Karpas-422 (cell line): ENCODE results near the gene DAP. TPM values are rescaled to one million over a fixed set of nuclear protein-coding genes. Genes with fewer than 3 reads are reported as not detected.

Experiments used
- DNase-seq: peaks from one replicate; pipeline ENCODE4 v3.0.0-alpha.2; 2015
- H2AFZ ChIP-seq: fragments of 200-600 bp; sonication (generic); 2 replicates; pipeline ENCODE4 v1.6.1; 2014; ENCODE audit warnings: antibody characterized with exemption, low read length, mixed read lengths
- H3K27ac ChIP-seq: fragments of 200-600 bp; sonication (generic); 2 replicates; pipeline ENCODE4 v1.5.1; 2014; ENCODE audit warnings: mild to moderate bottlenecking, low read length, moderate library complexity
- H3K27me3 ChIP-seq: fragments of 200-600 bp; sonication (generic); 2 replicates; pipeline ENCODE4 v1.6.1; 2014; ENCODE audit warnings: low read length, mixed read lengths
- H3K36me3 ChIP-seq: fragments of 200-600 bp; sonication (generic); 2 replicates; pipeline ENCODE4 v1.6.1; 2014; ENCODE audit warnings: low read length, mixed read lengths; ENCODE audit not compliant: insufficient read depth
- H3K4me1 ChIP-seq: fragments of 200-600 bp; sonication (generic); 2 replicates; pipeline ENCODE4 v1.6.1; 2014; ENCODE audit warnings: mild to moderate bottlenecking, low read length, mixed read lengths
- H3K4me2 ChIP-seq: fragments of 200-600 bp; sonication (generic); 2 replicates; pipeline ENCODE4 v1.6.1; 2014; ENCODE audit warnings: low read length, low read depth, mild to moderate bottlenecking; ENCODE audit not compliant: poor library complexity, severe bottlenecking
- H3K4me3 ChIP-seq: fragments of 200-600 bp; sonication (generic); 2 replicates; pipeline ENCODE4 v1.5.1; 2014; ENCODE audit warnings: mild to moderate bottlenecking, antibody characterized with exemption, low read length, mixed read lengths
- H3K79me2 ChIP-seq: fragments of 200-600 bp; sonication (generic); 2 replicates; pipeline ENCODE4 v1.6.1; 2014; ENCODE audit warnings: mild to moderate bottlenecking, low read length, mixed read lengths
- H3K9ac ChIP-seq: fragments of 200-600 bp; sonication (generic); 2 replicates; pipeline ENCODE4 v1.6.0; 2014; ENCODE audit warnings: low read length
- H3K9me2 ChIP-seq: fragments of 200-600 bp; sonication (generic), shearing (Covaris generic); replicated peaks from 2 replicates; pipeline ENCODE4 v1.6.0; 2014; ENCODE audit warnings: mild to moderate bottlenecking, low read length, moderate library complexity; ENCODE audit not compliant: insufficient read depth
- H3K9me3 ChIP-seq: fragments of 300-700, 200-600 bp; sonication (generic); 2 replicates; pipeline ENCODE4 v1.6.1; 2014; ENCODE audit warnings: low read length, mixed read lengths
- H4K20me1 ChIP-seq: fragments of 200-600 bp; sonication (generic); 2 replicates; pipeline ENCODE4 v1.6.1; 2014; ENCODE audit warnings: mild to moderate bottlenecking, antibody characterized with exemption, low read length, low read depth; ENCODE audit not compliant: insufficient read depth
- total RNA-seq: library from RNA; depleted of rRNA; stranded (reverse); fragments of >200 nt; shearing (Covaris generic); gene quantifications from 2 replicates; pipeline ENCODE4 v1.2.3, GENCODE V29; 2014; ENCODE audit warnings: low replicate concordance

Gene DAP
- total RNA-seq, 1 experiment from 2014 or later, result 42.6 TPM

- Histone ChIP-seq H2AFZ (no peak overlapping the region), H3K4me2 (peak overlapping the region; percentile 82), H3K9me3 (no peaks in the 10 kb centered on the region), H4K20me1 (peaks cover 57% of the 10 kb centered on the region), H3K4me1 (peaks cover 88% of the 10 kb centered on the region), H3K27ac (peak overlapping the region; percentile 93), H3K9me2 (no peaks in the 10 kb centered on the region), H3K36me3 (peaks cover 10% of the 10 kb centered on the region), H3K79me2 (peaks cover 77% of the 10 kb centered on the region), H3K4me3 (peak overlapping the region; percentile 78; the same call in 1 of the 2 replicates), H3K27me3 (no peaks in the 10 kb centered on the region), H3K9ac (peak overlapping the region; percentile 26; the same call in 1 of the 2 replicates)
- DNase-seq, result no peak
Observed at GRCh38 chr5:10757922-10758555, 3.0 kb downstream of the DAP start.

- H3K79me2 ChIP-seq, result peaks cover 87% of the 10 kb centered on the region
- no peaks in the 10 kb centered on the region for H3K9me3 ChIP-seq
- H3K4me2 ChIP-seq, result peak overlapping the region; percentile 82
Observed at GRCh38 chr5:10757043-10757442, 4.0 kb downstream of the DAP start.

GRCh38 chr5:10756549-10756948 lies 4.5 kb downstream of the DAP start:
- peaks cover 10% of the 10 kb centered on the region for H3K36me3 ChIP-seq
- peaks cover 66% of the 10 kb centered on the region for H4K20me1 ChIP-seq
- peak overlapping the region; percentile 24 for H3K9ac ChIP-seq

More at GRCh38 chr5:10757043-10757442, 4.0 kb downstream of the DAP start:
- DNase-seq, result no peak
- no peak overlapping the region for H2AFZ ChIP-seq
- peaks cover 10% of the 10 kb centered on the region for H3K36me3 ChIP-seq
- H3K9ac ChIP-seq, result peak overlapping the region; percentile 24; the same call in 1 of the 2 replicates
- H3K27me3 ChIP-seq, result no peaks in the 10 kb centered on the region
- peak overlapping the region; percentile 93 for H3K27ac ChIP-seq
- H3K9me2 ChIP-seq, result no peaks in the 10 kb centered on the region
- H3K4me3 ChIP-seq, result peak overlapping the region; percentile 11; the same call in 1 of the 2 replicates
- H3K4me1 ChIP-seq, result peaks cover 88% of the 10 kb centered on the region
- peaks cover 65% of the 10 kb centered on the region for H4K20me1 ChIP-seq

GRCh38 chr5:10753178-10753577 lies 7.9 kb downstream of the DAP start:
- Histone ChIP-seq H4K20me1 (peaks cover 72% of the 10 kb centered on the region), H3K36me3 (peaks cover 29% of the 10 kb centered on the region)

More at GRCh38 chr5:10756549-10756948, 4.5 kb downstream of the DAP start:
- Histone ChIP-seq H2AFZ (no peak overlapping the region), H3K4me1 (peaks cover 88% of the 10 kb centered on the region), H3K27ac (peak overlapping the region; percentile 93), H3K4me2 (peak overlapping the region; percentile 82), H3K9me2 (no peaks in the 10 kb centered on the region), H3K27me3 (no peaks in the 10 kb centered on the region), H3K9me3 (no peaks in the 10 kb centered on the region), H3K79me2 (peaks cover 92% of the 10 kb centered on the region), H3K4me3 (peak overlapping the region; percentile 11; the same call in 1 of the 2 replicates)
- peak; percentile 49 for DNase-seq

GRCh38 chr5:10752451-10752850 lies 8.6 kb downstream of the DAP start:
- H3K4me1 ChIP-seq, result peaks cover 72% of the 10 kb centered on the region
- peak overlapping the region; percentile 59 for H3K4me2 ChIP-seq
- peak overlapping the region; percentile 53 for H3K9ac ChIP-seq
- peak overlapping the region; percentile 93 for H3K27ac ChIP-seq
- H3K36me3 ChIP-seq, result peaks cover 31% of the 10 kb centered on the region
- H3K4me3 ChIP-seq, result peak overlapping the region; percentile 37; the same call in 1 of the 2 replicates
- H3K27me3 ChIP-seq, result no peaks in the 10 kb centered on the region
- no peaks in the 10 kb centered on the region for H3K9me2 ChIP-seq
- no peaks in the 10 kb centered on the region for H3K9me3 ChIP-seq
- H3K79me2 ChIP-seq, result peaks cover 98% of the 10 kb centered on the region
- no peak for DNase-seq
- no peak overlapping the region for H2AFZ ChIP-seq
- H4K20me1 ChIP-seq, result peaks cover 67% of the 10 kb centered on the region

More at GRCh38 chr5:10753178-10753577, 7.9 kb downstream of the DAP start:
- H3K79me2 ChIP-seq, result peaks cover 100% of the 10 kb centered on the region
- H3K9ac ChIP-seq, result peak overlapping the region; percentile 53; the same call in 1 of the 2 replicates
- peak overlapping the region; percentile 59 for H3K4me2 ChIP-seq
- H3K27ac ChIP-seq, result peak overlapping the region; percentile 93
- H3K4me3 ChIP-seq, result peak overlapping the region; percentile 37; the same call in 1 of the 2 replicates
- no peaks in the 10 kb centered on the region for H3K9me3 ChIP-seq
- DNase-seq, result no peak
- peaks cover 79% of the 10 kb centered on the region for H3K4me1 ChIP-seq
- H3K9me2 ChIP-seq, result no peaks in the 10 kb centered on the region
- H3K27me3 ChIP-seq, result no peaks in the 10 kb centered on the region
- no peak overlapping the region for H2AFZ ChIP-seq

GRCh38 chr5:10750909-10751308 lies 10.1 kb downstream of the DAP start:
- Histone ChIP-seq H3K9me2 (no peaks in the 10 kb centered on the region), H3K36me3 (peaks cover 37% of the 10 kb centered on the region), H3K79me2 (peaks cover 90% of the 10 kb centered on the region), H3K9ac (peak overlapping the region; percentile 11; the same call in 1 of the 2 replicates), H2AFZ (no peak overlapping the region), H3K4me1 (peaks cover 56% of the 10 kb centered on the region), H4K20me1 (peaks cover 57% of the 10 kb centered on the region), H3K27ac (peak overlapping the region; percentile 93), H3K4me2 (peak overlapping the region; percentile 59), H3K27me3 (no peaks in the 10 kb centered on the region), H3K4me3 (no peak overlapping the region), H3K9me3 (no peaks in the 10 kb centered on the region)
- DNase-seq, result no peak

GRCh38 chr5:10747678-10748622 lies 13.1 kb downstream of the DAP start:
- Histone ChIP-seq H3K9me2 (no peaks in the 10 kb centered on the region), H3K79me2 (peaks cover 90% of the 10 kb centered on the region)

GRCh38 chr5:10746711-10747110 lies 14.3 kb downstream of the DAP start:
- Histone ChIP-seq H3K4me3 (no peak overlapping the region), H3K79me2 (peaks cover 90% of the 10 kb centered on the region), H3K9me2 (no peaks in the 10 kb centered on the region), H3K9me3 (no peaks in the 10 kb centered on the region), H3K4me2 (no peak overlapping the region), H3K4me1 (peaks cover 17% of the 10 kb centered on the region), H3K36me3 (peaks cover 66% of the 10 kb centered on the region), H3K27me3 (no peaks in the 10 kb centered on the region), H2AFZ (no peak overlapping the region), H4K20me1 (peaks cover 23% of the 10 kb centered on the region), H3K27ac (no peak overlapping the region), H3K9ac (no peak overlapping the region)
- DNase-seq, result no peak

More at GRCh38 chr5:10747678-10748622, 13.1 kb downstream of the DAP start:
- Histone ChIP-seq H3K4me2 (no peak overlapping the region), H2AFZ (no peak overlapping the region), H3K9ac (no peak overlapping the region), H3K27me3 (no peaks in the 10 kb centered on the region), H3K4me3 (no peak overlapping the region), H4K20me1 (peaks cover 31% of the 10 kb centered on the region), H3K9me3 (no peaks in the 10 kb centered on the region), H3K36me3 (peaks cover 63% of the 10 kb centered on the region), H3K4me1 (peaks cover 29% of the 10 kb centered on the region), H3K27ac (no peak overlapping the region)
- no peak for DNase-seq
